ENCODE measurements around the gene MYO15A.

MYO15A gene

GRCh38 chr17:18144855-18145254 lies 36.3 kb downstream of the MYO15A start:
- Histone ChIP-seq H3K36me3 (ENCODE audit: insufficient read depth, low read length) (no peaks in the 10 kb centered on the region), H3K9ac (ENCODE audit: low read depth, low read length) (no peak overlapping the region), H3K27me3 (ENCODE audit: insufficient read depth, low read length, poor library complexity) (no peaks in the 10 kb centered on the region), H3K9me3 (ENCODE audit: insufficient read depth, low read length, severe bottlenecking) (no peaks in the 10 kb centered on the region), H3K79me2 (ENCODE audit: insufficient read depth, low read length) (no peaks in the 10 kb centered on the region), H2AFZ (ENCODE audit: low read depth, low read length) (no peak overlapping the region), H4K20me1 (ENCODE audit: insufficient read depth, low read length) (0 out of 2 replicates have a peak, but pooled peaks cover 4% of the 10 kb centered on the region), H3K27ac (ENCODE audit: low read length) (no peak overlapping the region), H3K4me3 (ENCODE audit: low read depth in 1 of 2, low read length in 2 of 2) (no peak overlapping the region), H3K4me1 (ENCODE audit: insufficient read depth, low read length) (no peaks in the 10 kb centered on the region), H3K4me2 (ENCODE audit: insufficient read depth, low read length) (no peak overlapping the region)
- TF ChIP-seq CTCF (IDR thresholded peaks at IDR 0.05; ENCODE audit: borderline replicate concordance, extremely low read depth, low read length, poor library complexity, severe bottlenecking) (no peak), EZH2 (IDR thresholded peaks at IDR 0.05; ENCODE audit: borderline replicate concordance, low read depth, low read length, severe bottlenecking) (no peak)
- ATAC-seq (ENCODE audit: insufficient read depth, low read depth), result no peak
- no peak for DNase-seq

GRCh38 chr17:18145811-18146210 lies 37.3 kb downstream of the MYO15A start:
- H3K27me3 ChIP-seq (ENCODE audit: insufficient read depth, low read length, poor library complexity), result peaks cover 4% of the 10 kb centered on the region
- no peak overlapping the region for H3K9ac ChIP-seq (ENCODE audit: low read depth, low read length)
- H2AFZ ChIP-seq (ENCODE audit: low read depth, low read length), result no peak overlapping the region
- no peaks in the 10 kb centered on the region for H3K9me3 ChIP-seq (ENCODE audit: insufficient read depth, low read length, severe bottlenecking)
- H3K4me2 ChIP-seq (ENCODE audit: insufficient read depth, low read length), result no peak overlapping the region
- no peaks in the 10 kb centered on the region for H3K4me1 ChIP-seq (ENCODE audit: insufficient read depth, low read length)
- ATAC-seq (ENCODE audit: insufficient read depth, low read depth) (no peak), DNase-seq (no peak)
- TF ChIP-seq CTCF (IDR thresholded peaks at IDR 0.05; ENCODE audit: borderline replicate concordance, extremely low read depth, low read length, poor library complexity, severe bottlenecking), result no peak
- no peak for TF ChIP-seq EZH2 (IDR thresholded peaks at IDR 0.05; ENCODE audit: borderline replicate concordance, low read depth, low read length, severe bottlenecking)
- peaks cover 4% of the 10 kb centered on the region; the same call in 1 of the 2 replicates for H4K20me1 ChIP-seq (ENCODE audit: insufficient read depth, low read length)
- no peak overlapping the region for H3K27ac ChIP-seq (ENCODE audit: low read length)
- no peak overlapping the region for H3K4me3 ChIP-seq (ENCODE audit: low read depth in 1 of 2, low read length in 2 of 2)
- H3K36me3 ChIP-seq (ENCODE audit: insufficient read depth, low read length), result no peaks in the 10 kb centered on the region
- no peaks in the 10 kb centered on the region for H3K79me2 ChIP-seq (ENCODE audit: insufficient read depth, low read length)

GRCh38 chr17:18146259-18146658 lies 37.7 kb downstream of the MYO15A start:
- no peak overlapping the region for H3K4me3 ChIP-seq (ENCODE audit: low read depth in 1 of 2, low read length in 2 of 2)
- no peak for TF ChIP-seq EZH2 (IDR thresholded peaks at IDR 0.05; ENCODE audit: borderline replicate concordance, low read depth, low read length, severe bottlenecking)
- no peak for TF ChIP-seq CTCF (IDR thresholded peaks at IDR 0.05; ENCODE audit: borderline replicate concordance, extremely low read depth, low read length, poor library complexity, severe bottlenecking)
- H2AFZ ChIP-seq (ENCODE audit: low read depth, low read length), result no peak overlapping the region
- H3K9ac ChIP-seq (ENCODE audit: low read depth, low read length), result no peak overlapping the region
- H3K79me2 ChIP-seq (ENCODE audit: insufficient read depth, low read length), result no peaks in the 10 kb centered on the region
- H3K9me3 ChIP-seq (ENCODE audit: insufficient read depth, low read length, severe bottlenecking), result no peaks in the 10 kb centered on the region
- H3K27me3 ChIP-seq (ENCODE audit: insufficient read depth, low read length, poor library complexity), result peaks cover 4% of the 10 kb centered on the region
- no peak overlapping the region for H3K4me2 ChIP-seq (ENCODE audit: insufficient read depth, low read length)
- ATAC-seq (ENCODE audit: insufficient read depth, low read depth) (no peak), DNase-seq (no peak)
- H3K4me1 ChIP-seq (ENCODE audit: insufficient read depth, low read length), result no peaks in the 10 kb centered on the region
- H4K20me1 ChIP-seq (ENCODE audit: insufficient read depth, low read length), result peaks cover 4% of the 10 kb centered on the region; the same call in 1 of the 2 replicates
- H3K27ac ChIP-seq (ENCODE audit: low read length), result no peak overlapping the region
- no peaks in the 10 kb centered on the region for H3K36me3 ChIP-seq (ENCODE audit: insufficient read depth, low read length)

- no peaks in the 10 kb centered on the region for H3K9me3 ChIP-seq (ENCODE audit: insufficient read depth, low read length, severe bottlenecking)
- no peaks in the 10 kb centered on the region for H3K36me3 ChIP-seq (ENCODE audit: insufficient read depth, low read length)
- no peaks in the 10 kb centered on the region for H3K79me2 ChIP-seq (ENCODE audit: insufficient read depth, low read length)
- ATAC-seq (ENCODE audit: insufficient read depth, low read depth), result no peak
- TF ChIP-seq CTCF (IDR thresholded peaks at IDR 0.05; ENCODE audit: borderline replicate concordance, extremely low read depth, low read length, poor library complexity, severe bottlenecking) (no peak), EZH2 (IDR thresholded peaks at IDR 0.05; ENCODE audit: borderline replicate concordance, low read depth, low read length, severe bottlenecking) (no peak)
- peaks cover 1% of the 10 kb centered on the region; the same call in 1 of the 2 replicates for H4K20me1 ChIP-seq (ENCODE audit: insufficient read depth, low read length)
- DNase-seq, result no peak
- H3K9ac ChIP-seq (ENCODE audit: low read depth, low read length), result no peak overlapping the region
- H3K4me3 ChIP-seq (ENCODE audit: low read depth in 1 of 2, low read length in 2 of 2), result no peak overlapping the region
- peaks cover 4% of the 10 kb centered on the region for H3K27me3 ChIP-seq (ENCODE audit: insufficient read depth, low read length, poor library complexity)
- H3K27ac ChIP-seq (ENCODE audit: low read length), result no peak overlapping the region
- H2AFZ ChIP-seq (ENCODE audit: low read depth, low read length), result no peak overlapping the region
- H3K4me2 ChIP-seq (ENCODE audit: insufficient read depth, low read length), result no peak overlapping the region
- H3K4me1 ChIP-seq (ENCODE audit: insufficient read depth, low read length), result no peaks in the 10 kb centered on the region
Observed at GRCh38 chr17:18146980-18147379, 38.4 kb downstream of the MYO15A start.
